AG10803 (cell line): ENCODE measurements around the gene NET1.

ENCODE experiments used
- DNase-seq: peaks from one replicate; pipeline ENCODE4 v3.0.0; 2010; ENCODE audit warnings: low read depth
- H3K4me3 ChIP-seq: 2 replicates; pipeline ENCODE4 v1.5.1; 2011; ENCODE audit warnings: mild to moderate bottlenecking, low read length, control low read depth
- TF ChIP-seq, protein P1 (sequence below): conservative IDR thresholded peaks from 2 replicates; pipeline ENCODE4 v1.5.1; 2011; ENCODE audit warnings: mild to moderate bottlenecking, low read length, control low read depth, inconsistent platforms

The NET1 gene

DNA sequence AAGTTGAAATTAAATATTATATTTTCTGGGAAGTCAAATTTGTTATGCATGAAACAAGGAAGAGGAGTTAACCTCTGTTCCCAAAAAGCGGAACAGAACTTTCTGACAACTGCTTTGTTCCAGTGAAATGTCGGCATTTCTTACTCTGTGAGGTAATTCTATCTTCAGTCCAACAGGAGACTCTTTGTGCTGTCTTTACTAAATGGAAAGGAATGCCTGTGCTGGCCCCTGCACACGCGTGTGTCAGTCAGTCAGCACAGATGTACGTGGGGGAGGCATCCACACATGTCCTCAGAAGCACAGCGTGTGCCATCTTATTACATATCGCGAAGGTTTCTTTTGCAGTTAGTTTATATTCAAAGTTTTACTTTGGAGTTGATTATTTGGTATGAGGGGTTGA lies 37.5 kb downstream of the NET1 start:
- DNase-seq = peak; percentile 81
- TF ChIP-seq, protein P1, sequence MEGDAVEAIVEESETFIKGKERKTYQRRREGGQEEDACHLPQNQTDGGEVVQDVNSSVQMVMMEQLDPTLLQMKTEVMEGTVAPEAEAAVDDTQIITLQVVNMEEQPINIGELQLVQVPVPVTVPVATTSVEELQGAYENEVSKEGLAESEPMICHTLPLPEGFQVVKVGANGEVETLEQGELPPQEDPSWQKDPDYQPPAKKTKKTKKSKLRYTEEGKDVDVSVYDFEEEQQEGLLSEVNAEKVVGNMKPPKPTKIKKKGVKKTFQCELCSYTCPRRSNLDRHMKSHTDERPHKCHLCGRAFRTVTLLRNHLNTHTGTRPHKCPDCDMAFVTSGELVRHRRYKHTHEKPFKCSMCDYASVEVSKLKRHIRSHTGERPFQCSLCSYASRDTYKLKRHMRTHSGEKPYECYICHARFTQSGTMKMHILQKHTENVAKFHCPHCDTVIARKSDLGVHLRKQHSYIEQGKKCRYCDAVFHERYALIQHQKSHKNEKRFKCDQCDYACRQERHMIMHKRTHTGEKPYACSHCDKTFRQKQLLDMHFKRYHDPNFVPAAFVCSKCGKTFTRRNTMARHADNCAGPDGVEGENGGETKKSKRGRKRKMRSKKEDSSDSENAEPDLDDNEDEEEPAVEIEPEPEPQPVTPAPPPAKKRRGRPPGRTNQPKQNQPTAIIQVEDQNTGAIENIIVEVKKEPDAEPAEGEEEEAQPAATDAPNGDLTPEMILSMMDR = peak; percentile 45
- H3K4me3 ChIP-seq = peak overlapping the region; percentile 68

DNA sequence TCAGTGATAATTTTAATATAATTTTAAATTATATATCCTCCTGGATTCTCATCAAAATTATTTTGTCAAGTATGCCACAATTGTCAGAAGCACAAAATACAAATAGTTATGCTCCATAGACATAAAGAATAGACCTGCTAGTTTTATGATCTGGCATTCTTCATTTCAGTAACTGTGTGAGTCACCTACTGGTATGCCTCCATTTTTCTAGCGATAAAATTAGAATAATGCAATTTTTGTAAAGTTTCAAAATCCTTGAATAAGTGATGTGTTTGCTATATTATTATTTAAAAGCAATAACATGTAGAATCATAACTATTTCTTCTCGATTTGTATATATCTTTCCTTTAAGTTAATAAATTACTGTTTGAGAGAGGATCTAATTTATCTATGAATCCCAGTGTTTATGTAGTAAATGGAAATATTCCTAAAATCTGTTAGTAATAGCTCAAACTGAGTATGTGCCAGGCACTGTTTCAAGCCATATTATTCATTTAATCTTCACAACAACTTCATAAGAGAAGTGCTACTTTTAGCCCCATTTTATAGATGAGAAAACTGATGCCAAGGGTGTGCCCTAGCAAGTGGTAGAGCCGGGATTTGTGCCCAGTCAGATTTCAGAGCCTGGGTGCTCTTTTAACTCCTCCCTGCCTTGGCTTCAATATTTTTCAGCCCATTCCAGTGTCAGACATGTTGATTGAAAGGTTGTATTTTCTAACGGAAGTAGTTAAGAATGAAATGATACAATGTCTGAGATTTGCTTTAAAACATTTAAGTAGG lies 38.4 kb downstream of the NET1 start:
- DNase-seq = no peak
- TF ChIP-seq, protein P1 = no peak
- no peak overlapping the region for H3K4me3 ChIP-seq

DNA sequence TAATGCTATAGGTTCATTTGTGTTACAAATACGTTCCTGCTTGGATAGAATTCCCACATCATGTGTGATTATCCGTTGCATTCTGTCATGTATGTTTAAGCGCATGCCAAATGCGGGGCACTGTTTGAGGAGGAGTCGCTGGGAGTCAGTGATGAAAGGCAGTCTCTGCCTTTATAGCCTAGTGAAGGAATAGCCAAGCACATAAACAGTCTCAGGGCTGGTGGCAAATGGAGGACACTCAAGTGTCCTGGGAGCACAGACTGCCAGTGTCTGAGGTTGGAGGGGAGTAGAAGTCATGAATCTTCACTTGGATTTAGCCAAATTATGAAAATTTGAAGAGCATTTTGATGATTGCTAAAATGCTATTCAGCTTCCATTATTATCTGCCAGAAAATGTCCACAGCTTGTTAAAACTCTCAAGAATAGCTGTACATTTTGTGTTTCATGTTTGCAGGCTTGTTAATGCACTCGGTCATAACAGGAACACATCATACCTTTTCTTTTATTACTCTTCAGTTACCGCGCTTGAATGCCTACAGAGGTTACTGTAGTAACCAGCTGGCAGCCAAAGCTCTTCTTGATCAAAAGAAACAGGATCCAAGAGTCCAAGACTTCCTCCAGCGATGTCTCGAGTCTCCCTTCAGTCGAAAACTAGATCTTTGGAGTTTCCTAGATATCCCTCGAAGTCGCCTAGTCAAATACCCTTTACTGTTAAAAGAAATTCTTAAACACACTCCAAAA lies 41.6 kb downstream of the NET1 start:
- DNase-seq = no peak
- TF ChIP-seq, protein P1 = no peak
- no peak overlapping the region for H3K4me3 ChIP-seq

DNA sequence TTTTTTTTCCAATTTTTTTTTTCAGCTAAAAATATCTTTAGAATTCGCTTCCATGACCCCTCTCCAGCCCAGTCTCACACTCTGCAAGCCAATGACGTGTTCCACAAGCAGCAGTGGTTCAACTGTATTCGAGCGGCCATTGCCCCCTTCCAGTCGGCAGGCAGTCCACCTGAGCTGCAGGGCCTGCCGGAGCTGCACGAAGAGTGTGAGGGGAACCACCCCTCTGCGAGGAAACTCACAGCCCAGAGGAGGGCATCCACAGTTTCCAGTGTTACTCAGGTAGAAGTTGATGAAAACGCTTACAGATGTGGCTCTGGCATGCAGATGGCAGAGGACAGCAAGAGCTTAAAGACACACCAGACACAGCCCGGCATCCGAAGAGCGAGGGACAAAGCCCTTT lies 44.2 kb downstream of the NET1 start:
- TF ChIP-seq, protein P1 = no peak
- no peak for DNase-seq
- no peak overlapping the region for H3K4me3 ChIP-seq

DNA sequence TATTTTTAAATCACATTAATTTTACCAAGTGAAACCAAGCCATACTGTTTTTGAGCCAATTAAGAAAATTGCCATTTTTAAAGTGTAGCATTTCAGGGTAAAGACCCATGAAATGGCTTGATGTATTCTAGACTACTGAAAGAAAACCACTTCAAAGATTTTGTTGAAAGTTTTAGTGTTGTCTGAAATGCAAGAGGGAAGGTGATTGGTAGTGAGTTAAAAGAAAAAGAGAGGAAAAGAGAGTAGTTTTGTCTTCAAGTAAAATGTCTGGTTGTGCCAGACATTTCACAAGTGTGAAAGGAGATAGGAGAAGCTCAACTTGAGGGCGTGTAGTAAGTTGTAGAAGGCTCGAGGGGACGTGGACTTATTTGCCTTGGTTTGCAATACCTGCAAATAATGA lies 45.4 kb downstream of the NET1 start:
- no peak for DNase-seq
- no peak overlapping the region for H3K4me3 ChIP-seq
- TF ChIP-seq, protein P1 = no peak

DNA sequence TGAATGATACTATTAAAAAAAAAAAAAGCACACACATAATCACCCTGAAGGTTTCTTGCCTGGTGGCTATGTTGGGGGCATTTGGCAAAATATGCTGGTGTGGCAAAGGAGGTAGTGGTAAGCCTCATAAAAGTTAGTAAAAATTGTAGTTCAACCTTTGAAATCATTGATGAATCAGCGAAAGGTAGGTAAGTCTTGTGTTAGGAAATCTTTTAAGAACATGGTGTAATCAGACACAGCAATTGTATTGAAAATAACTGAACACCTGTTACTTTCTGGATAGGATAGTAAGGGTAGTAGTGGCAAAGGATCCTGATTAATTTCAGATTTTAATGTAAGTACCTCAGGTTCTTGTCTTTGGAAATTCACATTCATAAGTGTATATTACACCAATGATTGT lies 46.1 kb downstream of the NET1 start:
- TF ChIP-seq, protein P1 = no peak
- DNase-seq = no peak
- H3K4me3 ChIP-seq = no peak overlapping the region
